ENCODE results near the gene WDR59.

GRCh38 chr16:75011634-75012307 is 26.8 kb upstream of the WDR59 start:
- TF ChIP-seq EZH2phosphoT487 (IDR thresholded peaks at IDR 0.05; ENCODE audit: low read length) (no peak), CTCF (IDR thresholded peaks at IDR 0.05; ENCODE audit: low read length) (no peak), EZH2 (optimal IDR thresholded peaks at IDR 0.05; ENCODE audit: low read depth, low read length) (no peak)
